HL-60 (cell line): ENCODE measurements around the gene AP1AR.

ENCODE experiments used
- DNase-seq, 2 experiments: peaks; one replicate each; pipeline ENCODE4 v3.0.0-alpha.2; 2010 to 2020; ENCODE audit warnings: low read depth in 1 of 2, low spot score in 1 of 2
- H3K27ac ChIP-seq: fragments of 250-450 bp; sonication (Bioruptor Pico); replicated peaks from 2 replicates; pipeline ENCODE4 v1.5.1; 2020; ENCODE audit warnings: mild to moderate bottlenecking, moderate library complexity
- H3K27me3 ChIP-seq: fragments of 250-450 bp; sonication (Bioruptor Pico); 2 replicates; pipeline ENCODE4 v1.5.1; 2021; ENCODE audit warnings: mild to moderate bottlenecking, moderate library complexity; ENCODE audit not compliant: insufficient read depth, poor library complexity, severe bottlenecking
- H3K4me3 ChIP-seq: replicated peaks from 2 replicates; pipeline ENCODE4 v1.5.1; 2011; ENCODE audit warnings: mild to moderate bottlenecking, control low read depth, low read length; ENCODE audit not compliant: insufficient read depth
- GABPA ChIP-seq: IDR thresholded peaks from 2 replicates; pipeline ENCODE4 v1.6.1; 2012; ENCODE audit warnings: low read depth
- POLR2AphosphoS5 ChIP-seq: IDR thresholded peaks from 2 replicates; pipeline ENCODE4 v1.6.1; 2012; ENCODE audit warnings: low read depth
- SPI1 ChIP-seq: IDR thresholded peaks from 2 replicates; pipeline ENCODE4 v1.6.1; 2012; ENCODE audit warnings: low read depth, mild to moderate bottlenecking, borderline replicate concordance
- TF ChIP-seq, protein P1 (sequence below): IDR thresholded peaks from one replicate; pipeline ENCODE4 v1.5.1; 2011; ENCODE audit warnings: low read length, control low read depth, inconsistent platforms; ENCODE audit not compliant: insufficient read depth
- TF ChIP-seq, protein P2 (sequence below): IDR thresholded peaks from 2 replicates; pipeline ENCODE4 v1.6.1; 2012; ENCODE audit warnings: low read depth; ENCODE audit not compliant: insufficient replicate concordance

Gene AP1AR

DNA sequence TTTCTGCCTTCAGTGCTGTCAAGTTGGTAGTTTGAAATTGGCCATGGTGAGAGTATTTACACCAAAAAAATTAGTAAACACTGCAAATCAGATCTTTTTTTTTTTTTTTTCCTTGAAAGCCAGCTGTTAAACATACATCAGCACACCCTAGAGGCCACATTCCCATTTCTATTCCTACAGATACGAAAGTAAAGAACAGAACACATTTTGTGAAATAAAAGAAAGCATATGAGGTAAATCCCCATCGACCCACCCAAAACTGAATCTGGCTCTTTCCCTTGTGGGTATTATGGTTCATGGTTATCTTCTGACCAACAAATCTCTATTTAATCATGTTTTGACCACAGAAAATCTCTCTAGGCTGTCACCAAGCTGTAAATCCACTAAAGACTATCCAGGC, 41.8 kb upstream of the AP1AR start:
- DNase-seq: no peak
- H3K27me3 ChIP-seq: no peaks in the 10 kb centered on the region
- no peak overlapping the region for H3K4me3 ChIP-seq
- TF ChIP-seq GABPA: no peak
- no peak for TF ChIP-seq POLR2AphosphoS5
- TF ChIP-seq SPI1: no peak
- TF ChIP-seq, protein P1, sequence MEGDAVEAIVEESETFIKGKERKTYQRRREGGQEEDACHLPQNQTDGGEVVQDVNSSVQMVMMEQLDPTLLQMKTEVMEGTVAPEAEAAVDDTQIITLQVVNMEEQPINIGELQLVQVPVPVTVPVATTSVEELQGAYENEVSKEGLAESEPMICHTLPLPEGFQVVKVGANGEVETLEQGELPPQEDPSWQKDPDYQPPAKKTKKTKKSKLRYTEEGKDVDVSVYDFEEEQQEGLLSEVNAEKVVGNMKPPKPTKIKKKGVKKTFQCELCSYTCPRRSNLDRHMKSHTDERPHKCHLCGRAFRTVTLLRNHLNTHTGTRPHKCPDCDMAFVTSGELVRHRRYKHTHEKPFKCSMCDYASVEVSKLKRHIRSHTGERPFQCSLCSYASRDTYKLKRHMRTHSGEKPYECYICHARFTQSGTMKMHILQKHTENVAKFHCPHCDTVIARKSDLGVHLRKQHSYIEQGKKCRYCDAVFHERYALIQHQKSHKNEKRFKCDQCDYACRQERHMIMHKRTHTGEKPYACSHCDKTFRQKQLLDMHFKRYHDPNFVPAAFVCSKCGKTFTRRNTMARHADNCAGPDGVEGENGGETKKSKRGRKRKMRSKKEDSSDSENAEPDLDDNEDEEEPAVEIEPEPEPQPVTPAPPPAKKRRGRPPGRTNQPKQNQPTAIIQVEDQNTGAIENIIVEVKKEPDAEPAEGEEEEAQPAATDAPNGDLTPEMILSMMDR: no peak
- TF ChIP-seq, protein P2, sequence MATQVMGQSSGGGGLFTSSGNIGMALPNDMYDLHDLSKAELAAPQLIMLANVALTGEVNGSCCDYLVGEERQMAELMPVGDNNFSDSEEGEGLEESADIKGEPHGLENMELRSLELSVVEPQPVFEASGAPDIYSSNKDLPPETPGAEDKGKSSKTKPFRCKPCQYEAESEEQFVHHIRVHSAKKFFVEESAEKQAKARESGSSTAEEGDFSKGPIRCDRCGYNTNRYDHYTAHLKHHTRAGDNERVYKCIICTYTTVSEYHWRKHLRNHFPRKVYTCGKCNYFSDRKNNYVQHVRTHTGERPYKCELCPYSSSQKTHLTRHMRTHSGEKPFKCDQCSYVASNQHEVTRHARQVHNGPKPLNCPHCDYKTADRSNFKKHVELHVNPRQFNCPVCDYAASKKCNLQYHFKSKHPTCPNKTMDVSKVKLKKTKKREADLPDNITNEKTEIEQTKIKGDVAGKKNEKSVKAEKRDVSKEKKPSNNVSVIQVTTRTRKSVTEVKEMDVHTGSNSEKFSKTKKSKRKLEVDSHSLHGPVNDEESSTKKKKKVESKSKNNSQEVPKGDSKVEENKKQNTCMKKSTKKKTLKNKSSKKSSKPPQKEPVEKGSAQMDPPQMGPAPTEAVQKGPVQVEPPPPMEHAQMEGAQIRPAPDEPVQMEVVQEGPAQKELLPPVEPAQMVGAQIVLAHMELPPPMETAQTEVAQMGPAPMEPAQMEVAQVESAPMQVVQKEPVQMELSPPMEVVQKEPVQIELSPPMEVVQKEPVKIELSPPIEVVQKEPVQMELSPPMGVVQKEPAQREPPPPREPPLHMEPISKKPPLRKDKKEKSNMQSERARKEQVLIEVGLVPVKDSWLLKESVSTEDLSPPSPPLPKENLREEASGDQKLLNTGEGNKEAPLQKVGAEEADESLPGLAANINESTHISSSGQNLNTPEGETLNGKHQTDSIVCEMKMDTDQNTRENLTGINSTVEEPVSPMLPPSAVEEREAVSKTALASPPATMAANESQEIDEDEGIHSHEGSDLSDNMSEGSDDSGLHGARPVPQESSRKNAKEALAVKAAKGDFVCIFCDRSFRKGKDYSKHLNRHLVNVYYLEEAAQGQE: no peak
- no peak overlapping the region for H3K27ac ChIP-seq

DNA sequence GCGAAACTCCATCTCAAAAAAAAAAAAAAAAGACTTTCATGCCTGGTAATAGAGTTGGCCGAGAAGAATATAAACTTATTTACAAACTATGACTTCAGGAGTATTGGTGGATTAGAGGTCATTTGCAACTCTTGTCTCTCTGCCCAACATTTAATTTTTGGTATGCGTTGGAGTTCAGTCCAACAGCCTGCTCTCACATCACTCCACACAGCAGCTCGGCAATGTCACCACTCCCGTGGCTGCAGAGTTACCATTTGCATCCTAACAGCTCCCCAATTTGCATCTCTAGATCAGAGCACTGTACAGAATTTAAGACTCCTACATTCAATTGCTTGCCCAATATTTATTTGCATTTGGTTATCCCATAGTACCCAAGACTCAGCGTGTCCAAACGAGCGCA, 40.9 kb upstream of the AP1AR start:
- Histone ChIP-seq H3K27ac (no peak overlapping the region), H3K27me3 (no peaks in the 10 kb centered on the region), H3K4me3 (no peak overlapping the region)
- TF ChIP-seq, protein P2: no peak
- TF ChIP-seq, protein P1: no peak
- DNase-seq: no peak

DNA sequence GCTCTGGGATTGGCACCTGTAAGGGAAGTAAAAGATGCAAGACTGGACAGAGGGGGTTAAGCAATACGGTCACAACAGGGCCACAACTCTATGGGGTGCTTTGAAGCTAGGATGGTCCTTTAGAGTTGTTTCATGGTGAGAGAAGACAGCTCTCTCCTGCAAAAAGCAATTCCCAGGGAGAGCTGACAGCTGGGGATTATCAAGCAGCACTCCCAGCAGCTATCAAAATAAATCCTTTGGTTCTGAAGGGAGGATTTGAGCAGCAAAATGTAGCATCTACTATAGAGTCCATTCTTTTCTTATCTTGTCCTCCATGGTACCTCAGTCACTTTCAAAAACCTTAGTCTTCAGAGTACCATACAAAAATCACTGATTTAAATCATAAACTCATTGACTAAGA, 35.1 kb upstream of the AP1AR start:
- H3K27ac ChIP-seq: no peak overlapping the region
- TF ChIP-seq, protein P1: no peak
- TF ChIP-seq POLR2AphosphoS5: no peak
- TF ChIP-seq GABPA: no peak
- TF ChIP-seq, protein P2: no peak
- no peak for TF ChIP-seq SPI1
- H3K4me3 ChIP-seq: no peak overlapping the region
- no peak for DNase-seq
- H3K27me3 ChIP-seq: no peaks in the 10 kb centered on the region
